Caco-2 (cell line): ENCODE results near the gene CHADL. TPM values are rescaled to one million over a fixed set of nuclear protein-coding genes. Genes with fewer than 3 reads are reported as not detected.

Experiments used
- BruUV-seq: library from RNA; stranded (reverse); fragments of 400-500 nt; replicated peaks from 2 replicates; lab custom pipeline; 2021; lab: Mats Ljungman, UMichigan
- CTCF ChIA-PET: fragments of 300-600 bp; sonication (Branson Sonifier 250); formaldehyde crosslinking; loops from one replicate; lab custom pipeline; 2022; ENCODE audit warnings: antibody characterized with exemption; lab: Charles Lee
- POLR2A ChIA-PET: fragments of 300-600 bp; sonication (Branson Sonifier 250); formaldehyde crosslinking; loops from one replicate; lab custom pipeline; 2022; ENCODE audit warnings: antibody characterized with exemption; lab: Charles Lee
- DNase-seq, 2 experiments: peaks; one replicate each; pipeline versions ENCODE4 v3.0.0 to v3.0.0-alpha.2; 2020 to 2022
- H3K27me3 ChIP-seq: replicated peaks from 2 replicates; pipeline ENCODE4 v1.6.0; 2011; ENCODE audit warnings: low read length; ENCODE audit not compliant: control insufficient read depth, insufficient read depth
- H3K36me3 ChIP-seq: 2 replicates; pipeline ENCODE4 v1.5.1; 2011; ENCODE audit warnings: low read length; ENCODE audit not compliant: control insufficient read depth, insufficient read depth
- H3K4me1 ChIP-seq: fragments of 250-450 bp; sonication (Bioruptor Pico); 2 replicates; pipeline ENCODE4 v1.5.1; 2020; ENCODE audit warnings: mild to moderate bottlenecking
- H3K4me3 ChIP-seq: 2 replicates; pipeline ENCODE4 v1.5.1; 2011; ENCODE audit warnings: low read depth, mild to moderate bottlenecking, control low read depth, low read length
- H3K9me3 ChIP-seq: fragments of 250-450 bp; sonication (Bioruptor Pico); 2 replicates; pipeline ENCODE4 v1.5.1; 2020; ENCODE audit warnings: mild to moderate bottlenecking, moderate library complexity
- H3K27ac Mint-ChIP-seq: one replicate; pipeline ENCODE4 v1.8.0; 2022; ENCODE audit warnings: mixed read lengths; ENCODE audit not compliant: unreplicated experiment
- H3K27me3 Mint-ChIP-seq: one replicate; pipeline ENCODE4 v1.8.0; 2022; ENCODE audit warnings: mixed read lengths; ENCODE audit not compliant: insufficient read depth, unreplicated experiment
- H3K36me3 Mint-ChIP-seq: one replicate; pipeline ENCODE4 v1.8.0; 2022; ENCODE audit warnings: mild to moderate bottlenecking, mixed read lengths; ENCODE audit not compliant: insufficient read depth, unreplicated experiment
- H3K4me1 Mint-ChIP-seq: one replicate; pipeline ENCODE4 v1.8.0; 2022; ENCODE audit warnings: low read depth, mixed read lengths; ENCODE audit not compliant: unreplicated experiment
- H3K4me3 Mint-ChIP-seq: one replicate; pipeline ENCODE4 v1.8.0; 2022; ENCODE audit warnings: mild to moderate bottlenecking, moderate library complexity, mixed read lengths; ENCODE audit not compliant: unreplicated experiment
- H3K9me3 Mint-ChIP-seq: one replicate; pipeline ENCODE4 v1.8.0; 2022; ENCODE audit warnings: mixed read lengths; ENCODE audit not compliant: unreplicated experiment
- CTCF ChIP-seq, 2 experiments: fragments of 200-600 bp in 1 of 2; IDR thresholded peaks; 1 replicate in 1 of 2; 2 replicates in 1 of 2; pipeline versions ENCODE4 v1.5.1 to v1.8.0; 2011 to 2022; ENCODE audit warnings: antibody characterized with exemption in 1 of 2, control low read depth in 1 of 2, inconsistent platforms in 1 of 2, low read depth in 1 of 2, low read length in 1 of 2, mild to moderate bottlenecking in 1 of 2, moderate library complexity in 1 of 2; ENCODE audit not compliant: insufficient read depth in 1 of 2, severe bottlenecking in 1 of 2, unreplicated experiment in 1 of 2
- intact Hi-C: fragments of 100-400 bp; cut with micrococcal nuclease; formaldehyde crosslinking; loops from one replicate; pipeline ENCODE4 v1.10.0; 2022; ENCODE audit not compliant: unreplicated experiment
- total RNA-seq: library from RNA; stranded (reverse); gene quantifications from 2 replicates; pipeline ENCODE4 v1.2.3, GENCODE V29; 2022

The CHADL gene
- total RNA-seq, 1 experiment from 2014 or later = 0.32 TPM

GRCh38 chr22:41239443-41240128 lies 1.1 kb downstream of the CHADL start:
- TF ChIP-seq CTCF (IDR thresholded peaks at IDR 0.05; ENCODE audit: insufficient read depth in 1 of 2, low read depth in 1 of 2, low read length in 1 of 2, severe bottlenecking in 1 of 2, unreplicated experiment in 1 of 2) = no peak
- no peak overlapping the region for H3K4me3 Mint-ChIP-seq
- intact Hi-C loops = no loop called here
- CTCF ChIA-PET = interaction anchor here (0.6 kb wide), 1 partner anchor 733 kb away, joined by 5 read pairs; no protein-coding TSS in a partner anchor
- 0 out of 2 replicates have a peak, but pooled peaks cover 5% of the 10 kb centered on the region for H3K4me1 ChIP-seq
- no peak overlapping the region for H3K4me3 ChIP-seq
- no peaks in the 10 kb centered on the region for H3K9me3 Mint-ChIP-seq
- H3K36me3 ChIP-seq = no peaks in the 10 kb centered on the region
- POLR2A ChIA-PET = no interaction called here
- H3K27me3 ChIP-seq = no peaks in the 10 kb centered on the region
- H3K4me1 Mint-ChIP-seq = no peaks in the 10 kb centered on the region
- H3K36me3 Mint-ChIP-seq = peaks cover 11% of the 10 kb centered on the region
- H3K27me3 Mint-ChIP-seq = no peaks in the 10 kb centered on the region
- DNase-seq = no peak
- no peaks in the 10 kb centered on the region for H3K9me3 ChIP-seq
- H3K27ac Mint-ChIP-seq = no peak overlapping the region
- no TSS peak for BruUV-seq

GRCh38 chr22:41238570-41239442 lies 1.9 kb downstream of the CHADL start:
- no peak for DNase-seq
- Mint-ChIP-seq H3K4me3 (peak overlapping the region; percentile 30), H3K4me1 (no peaks in the 10 kb centered on the region), H3K36me3 (peaks cover 10% of the 10 kb centered on the region), H3K27me3 (no peaks in the 10 kb centered on the region), H3K9me3 (no peaks in the 10 kb centered on the region), H3K27ac (no peak overlapping the region)
- BruUV-seq = no TSS peak
- Histone ChIP-seq H3K4me1 (0 out of 2 replicates have a peak, but pooled peaks cover 5% of the 10 kb centered on the region), H3K9me3 (no peaks in the 10 kb centered on the region), H3K27me3 (no peaks in the 10 kb centered on the region), H3K36me3 (no peaks in the 10 kb centered on the region), H3K4me3 (no peak overlapping the region)
- intact Hi-C loops = no loop called here
- POLR2A ChIA-PET = interaction anchor here (1.2 to 1.3 kb wide), 2 partner anchors 287 to 316 kb away, joined by 5 to 6 read pairs; no protein-coding TSS in a partner anchor
- no peak for TF ChIP-seq CTCF (IDR thresholded peaks at IDR 0.05; ENCODE audit: insufficient read depth in 1 of 2, low read depth in 1 of 2, low read length in 1 of 2, severe bottlenecking in 1 of 2, unreplicated experiment in 1 of 2)
- CTCF ChIA-PET = interaction anchor here (1.0 to 2.5 kb wide), 2 partner anchors 41 to 316 kb away, joined by 3 to 39 read pairs; no protein-coding TSS in a partner anchor
